ENCODE data around the gene FLYWCH2.
"Not testable (repeated sequence)": the region's sequence is repeated elsewhere in the genome, so short reads cannot be mapped to it uniquely, and the experiment has no call there.

FLYWCH2 gene

DNA sequence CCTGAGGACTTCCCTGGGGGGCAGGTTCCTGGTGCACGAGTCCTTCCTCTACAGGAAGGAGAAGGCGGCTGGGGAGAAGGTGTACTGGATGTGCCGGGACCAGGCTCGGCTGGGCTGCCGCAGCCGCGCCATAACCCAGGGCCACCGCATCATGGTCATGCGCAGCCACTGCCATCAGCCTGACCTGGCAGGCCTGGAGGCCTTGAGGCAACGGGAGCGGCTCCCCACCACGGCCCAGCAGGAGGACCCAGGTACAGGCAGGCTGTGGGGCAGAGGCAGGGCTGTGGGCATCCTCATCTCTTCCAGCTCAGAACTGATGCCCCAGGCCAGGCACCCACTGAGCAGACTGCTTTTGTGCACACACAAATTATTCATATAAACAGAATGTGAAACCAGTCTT, 55.2 kb downstream of the FLYWCH2 start:
- DNase-seq (ENCODE audit: low read depth), result no peak

DNA sequence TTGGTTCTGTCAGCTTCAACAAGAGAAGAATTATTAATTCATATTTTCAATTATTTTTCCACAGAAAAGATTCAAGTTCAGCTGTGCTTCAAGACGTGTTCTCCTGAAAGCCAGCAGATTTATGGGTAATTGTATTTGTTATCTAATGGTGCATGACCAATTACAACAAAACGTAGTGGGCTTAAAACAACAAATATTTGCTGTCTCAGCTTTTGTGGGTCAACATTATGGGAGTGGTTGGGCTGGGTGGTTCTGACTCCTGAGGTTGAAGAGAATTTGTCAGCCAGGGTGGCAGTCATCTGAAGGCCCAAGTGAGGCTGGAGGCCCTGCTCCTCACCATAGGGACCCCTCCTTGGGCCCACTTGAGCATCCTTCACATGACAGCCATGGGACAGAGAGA, 57.0 kb downstream of the FLYWCH2 start:
- DNase-seq (ENCODE audit: low read depth), result no peak

DNA sequence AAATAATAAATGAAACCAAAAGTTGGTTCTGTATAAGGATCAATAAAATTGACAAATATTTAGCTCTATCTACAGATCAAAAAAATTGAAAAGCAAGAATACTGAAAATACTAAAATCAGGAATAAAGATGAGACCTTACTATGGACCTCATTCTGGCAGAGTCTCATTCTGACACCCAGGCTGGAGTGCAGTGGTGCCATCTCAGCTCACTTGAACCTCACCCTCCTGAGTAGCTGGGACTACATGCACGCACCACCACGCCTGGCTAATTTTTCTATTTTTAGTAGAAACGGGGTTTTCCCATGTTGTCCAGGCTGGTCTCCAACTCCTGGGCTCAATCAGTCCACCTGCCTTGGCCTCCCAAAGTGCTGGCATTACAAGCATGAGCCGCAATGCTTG, 59.0 kb downstream of the FLYWCH2 start:
- DNase-seq (ENCODE audit: low read depth), result no peak

DNA sequence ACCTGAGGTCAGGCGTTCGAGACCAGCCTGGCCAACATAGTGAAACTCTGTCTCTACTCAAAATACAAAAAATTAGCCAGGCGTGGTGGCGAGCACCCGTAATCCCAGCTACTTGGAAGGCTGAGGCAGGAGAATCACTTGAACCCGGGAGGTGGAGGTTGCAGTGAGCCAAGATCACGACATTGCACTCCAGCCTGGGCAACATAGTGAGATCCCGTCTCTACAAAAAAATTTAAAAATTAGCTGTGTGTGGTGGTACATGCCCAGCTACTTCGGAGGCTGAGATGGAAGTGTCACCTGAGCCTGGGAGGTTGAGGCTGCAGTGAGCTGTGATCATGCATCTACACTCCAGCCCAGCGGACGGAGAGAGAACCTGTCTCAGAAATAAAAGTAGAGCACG, 60.7 kb downstream of the FLYWCH2 start:
- DNase-seq (ENCODE audit: low read depth), result not testable (repeated sequence)

- DNase-seq (ENCODE audit: low read depth), result no peak
Measured at GRCh38 chr16:2946649-2947048, 63.6 kb downstream of the FLYWCH2 start.
